Fibroblast of skin of right quadriceps (primary cell): Measurements from ENCODE around the gene NR4A2.
A peak's percentile ranks its signal among the peaks of the same experiment; 100 is the strongest.

ENCODE experiments used
- DNase-seq: peaks from one replicate; pipeline ENCODE4 v3.0.0-alpha.2; 2013

The NR4A2 gene

GRCh38 chr2:156332534-156333273, at the start of gene NR4A2:
NR4A2 (minus strand) TSS chr2:156332721; CDS start chr2:156330186, 2,535 bp downstream.
- DNase-seq = peak; percentile 76

- DNase-seq = no peak
Measured at GRCh38 chr2:156380117-156380645, 47.7 kb upstream of the NR4A2 start.

- DNase-seq = no peak
Measured at GRCh38 chr2:156379714-156380113, 47.2 kb upstream of the NR4A2 start.

GRCh38 chr2:156379071-156379470, 46.5 kb upstream of the NR4A2 start:
- DNase-seq = no peak

- DNase-seq = no peak
Measured at GRCh38 chr2:156366753-156367152, 34.2 kb upstream of the NR4A2 start.

GRCh38 chr2:156363141-156363540, 30.6 kb upstream of the NR4A2 start:
- no peak for DNase-seq

- peak; percentile 66 for DNase-seq
Measured at GRCh38 chr2:156356014-156356754, 23.7 kb upstream of the NR4A2 start.

GRCh38 chr2:156352911-156353310, 20.4 kb upstream of the NR4A2 start:
- DNase-seq = no peak

- DNase-seq = no peak
Measured at GRCh38 chr2:156350374-156351142, 18.0 kb upstream of the NR4A2 start.

- DNase-seq = no peak
Measured at GRCh38 chr2:156349605-156350004, 17.1 kb upstream of the NR4A2 start.

GRCh38 chr2:156349161-156349560, 16.6 kb upstream of the NR4A2 start:
- no peak for DNase-seq

- no peak for DNase-seq
Measured at GRCh38 chr2:156347431-156347830, 14.9 kb upstream of the NR4A2 start.

GRCh38 chr2:156346731-156347130, 14.2 kb upstream of the NR4A2 start:
- DNase-seq = no peak

GRCh38 chr2:156345582-156345981, 13.1 kb upstream of the NR4A2 start:
- DNase-seq = no peak

- peak; percentile 69 for DNase-seq
Measured at GRCh38 chr2:156343940-156344301, 11.4 kb upstream of the NR4A2 start.

- no peak for DNase-seq
Measured at GRCh38 chr2:156343096-156343939, 10.8 kb upstream of the NR4A2 start.

GRCh38 chr2:156342254-156343095, 10.0 kb upstream of the NR4A2 start:
- peak; percentile 95 for DNase-seq

GRCh38 chr2:156341452-156342253, 9.1 kb upstream of the NR4A2 start:
- peak; percentile 96 for DNase-seq

GRCh38 chr2:156340804-156341451, 8.4 kb upstream of the NR4A2 start:
- DNase-seq = no peak

- no peak for DNase-seq
Measured at GRCh38 chr2:156340377-156340776, 7.9 kb upstream of the NR4A2 start.
